GM18951 (cell line): ENCODE results near the gene CHD6.

Experiments used
- POLR2A ChIP-seq: IDR thresholded peaks from 4 replicates; pipeline ENCODE4 v1.6.1; 2011; ENCODE audit warnings: mild to moderate bottlenecking; ENCODE audit not compliant: insufficient read length, insufficient read depth; ENCODE audit errors: extremely low read depth
- in situ Hi-C: fragments of 300-500 bp; cut with MboI; formaldehyde crosslinking; loops from one replicate; pipeline ENCODE4 v1.12.0; 2022; ENCODE audit warnings: low sequenced_read_pairs, mixed read lengths, inconsistent platforms; ENCODE audit not compliant: unreplicated experiment

Gene CHD6

GRCh38 chr20:41444821-41445220 lies 173.4 kb downstream of the CHD6 start:
- TF ChIP-seq POLR2A: no peak
- in situ Hi-C loops: no loop called here

- in situ Hi-C loops: no loop called here
- no peak for TF ChIP-seq POLR2A
These were observed 174.5 kb downstream of the CHD6 start for GRCh38 chr20:41443691-41444090.

DNA sequence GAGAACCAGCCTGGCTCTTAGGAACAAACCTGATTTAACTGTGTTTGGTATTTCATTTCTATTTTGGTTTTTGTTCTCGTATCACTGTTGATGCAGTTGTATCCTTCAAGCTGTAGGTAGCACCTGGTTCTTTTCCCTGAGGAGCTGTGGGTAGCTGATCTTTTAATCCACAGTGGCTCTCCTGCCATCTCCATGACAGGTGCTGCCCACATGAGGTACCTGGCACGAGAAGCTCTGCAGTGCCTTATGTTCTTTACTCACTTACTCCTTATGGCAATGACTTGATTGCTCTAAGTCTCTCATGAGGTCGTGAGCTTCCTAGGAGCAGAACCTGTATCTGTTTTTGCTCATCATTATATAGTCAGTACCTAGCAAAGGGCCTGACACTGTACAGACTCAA lies 177.3 kb downstream of the CHD6 start:
- no peak for TF ChIP-seq POLR2A
- in situ Hi-C loops: no loop called here

DNA sequence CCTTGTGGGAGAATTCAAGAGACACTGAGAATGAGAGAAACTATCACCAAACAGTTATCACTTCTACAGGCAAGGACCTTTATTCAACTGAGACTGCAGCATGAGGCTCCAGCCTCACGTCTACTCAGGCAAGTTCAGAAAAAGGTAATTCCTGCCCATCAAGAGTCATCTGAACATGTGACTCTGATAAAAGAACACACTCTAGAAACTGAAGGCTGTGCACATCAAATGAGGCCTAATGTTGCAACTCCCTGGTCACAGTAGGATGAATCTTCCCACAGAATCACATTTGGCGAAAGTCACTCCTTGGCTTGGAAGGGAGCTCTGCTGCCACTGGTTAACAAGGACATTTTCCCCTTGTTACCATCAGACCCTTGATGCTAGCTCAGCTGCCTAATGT lies 180.3 kb downstream of the CHD6 start:
- in situ Hi-C loops: no loop called here
- no peak for TF ChIP-seq POLR2A

DNA sequence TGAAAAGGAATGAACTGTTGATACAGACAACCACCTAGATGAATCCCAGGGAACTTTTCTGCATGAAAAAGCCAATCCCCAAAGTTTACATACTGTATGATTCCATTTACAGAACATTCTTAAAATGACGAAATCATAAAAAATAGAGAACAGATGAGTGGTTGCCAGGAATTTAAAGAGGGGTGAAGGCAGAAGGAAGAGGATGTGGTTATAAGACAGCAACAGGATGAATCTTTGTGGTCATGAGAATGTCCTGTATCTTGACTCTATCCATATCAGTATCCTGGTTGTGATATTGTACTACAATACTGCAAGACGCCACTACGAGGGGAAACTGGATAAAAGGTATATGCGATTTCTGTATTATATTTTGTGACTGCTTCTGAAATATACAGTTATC lies 181.5 kb downstream of the CHD6 start:
- in situ Hi-C loops: no loop called here
- TF ChIP-seq POLR2A: no peak

DNA sequence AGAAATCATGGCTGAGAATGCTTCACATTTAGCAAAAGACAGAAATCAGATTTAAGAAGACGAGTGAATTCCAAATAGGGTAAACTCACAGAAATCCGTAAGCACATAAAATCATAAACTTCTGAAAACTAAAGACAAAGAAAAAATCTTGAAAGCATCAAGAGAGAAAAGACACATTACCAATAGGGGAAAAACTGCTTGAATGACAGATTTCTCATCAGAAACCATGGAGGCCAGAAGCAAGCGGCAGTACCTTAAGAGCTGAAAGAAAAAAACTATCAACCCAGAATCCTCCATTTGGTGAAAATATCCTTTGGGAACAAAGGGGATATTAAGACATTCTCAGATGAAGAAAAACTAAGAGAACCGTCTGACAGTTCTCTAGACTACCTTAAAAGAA lies 185.0 kb downstream of the CHD6 start:
- TF ChIP-seq POLR2A: no peak
- in situ Hi-C loops: no loop called here

GRCh38 chr20:41432746-41433145 lies 185.4 kb downstream of the CHD6 start:
- no peak for TF ChIP-seq POLR2A
- in situ Hi-C loops: no loop called here

DNA sequence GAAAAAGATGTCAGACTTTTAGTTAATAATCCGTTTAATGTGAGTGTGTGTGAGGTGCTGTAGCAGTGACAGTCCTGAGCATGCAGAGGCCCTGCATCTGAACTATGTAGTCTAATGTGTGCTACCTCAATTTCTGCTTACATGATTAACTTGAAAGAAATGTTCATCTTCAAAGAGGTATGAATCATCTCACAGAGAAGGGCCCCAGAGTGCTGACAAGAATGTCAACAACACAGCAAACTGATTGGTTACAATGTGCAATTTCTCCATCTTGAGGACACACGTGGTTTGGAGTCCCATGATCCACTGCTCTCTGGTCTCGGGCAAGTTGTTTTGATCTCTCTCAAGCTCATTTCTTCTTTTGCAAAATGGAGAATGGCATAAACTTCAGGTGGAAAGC lies 189.9 kb downstream of the CHD6 start:
- TF ChIP-seq POLR2A: no peak
- in situ Hi-C loops: no loop called here

DNA sequence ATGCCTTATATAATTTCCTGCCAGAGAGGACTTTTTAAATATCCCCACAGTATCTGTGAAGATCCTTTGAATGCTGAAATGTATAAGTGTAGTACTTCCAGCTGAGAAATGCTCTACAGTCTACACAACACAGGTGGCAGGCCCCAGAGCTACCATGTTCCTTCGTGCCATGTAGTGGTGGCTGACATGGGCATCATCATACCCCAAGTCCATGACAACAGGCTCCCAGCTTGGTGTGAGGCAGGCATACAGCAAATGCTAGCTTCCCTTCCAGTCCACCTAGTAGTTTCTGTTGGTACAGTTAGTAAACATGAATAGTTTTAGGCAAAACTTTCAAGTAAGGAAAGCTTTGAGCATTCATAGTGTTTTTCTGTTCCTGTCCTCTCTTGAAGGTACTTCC lies 190.3 kb downstream of the CHD6 start:
- TF ChIP-seq POLR2A: no peak
- in situ Hi-C loops: no loop called here

DNA sequence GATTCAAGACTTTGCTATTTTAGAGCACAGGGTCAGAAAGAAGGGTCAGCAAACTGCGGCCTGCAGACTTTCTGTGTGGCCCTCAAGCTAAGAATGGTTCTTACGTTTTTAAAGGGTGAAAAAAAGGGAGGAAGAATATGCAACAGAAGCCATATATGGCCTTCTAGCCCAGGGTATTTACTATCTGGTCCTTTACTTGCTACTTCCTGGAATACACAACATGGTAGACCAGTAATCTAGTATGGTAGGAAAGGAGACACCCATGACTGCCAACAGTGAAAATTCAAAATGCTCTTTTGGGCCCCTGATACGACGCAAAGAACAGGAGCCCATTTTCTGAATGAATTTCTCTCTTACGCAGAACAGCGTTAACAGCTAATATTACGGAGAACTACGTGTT lies 191.2 kb downstream of the CHD6 start:
- in situ Hi-C loops: no loop called here
- no peak for TF ChIP-seq POLR2A

- in situ Hi-C loops: no loop called here
- no peak for TF ChIP-seq POLR2A
These were observed 191.9 kb downstream of the CHD6 start for GRCh38 chr20:41426086-41426830.

- no peak for TF ChIP-seq POLR2A
- in situ Hi-C loops: no loop called here
These were observed 192.8 kb downstream of the CHD6 start for GRCh38 chr20:41425180-41425884.

- TF ChIP-seq POLR2A: no peak
- in situ Hi-C loops: no loop called here
These were observed 193.6 kb downstream of the CHD6 start for GRCh38 chr20:41424546-41424945.

DNA sequence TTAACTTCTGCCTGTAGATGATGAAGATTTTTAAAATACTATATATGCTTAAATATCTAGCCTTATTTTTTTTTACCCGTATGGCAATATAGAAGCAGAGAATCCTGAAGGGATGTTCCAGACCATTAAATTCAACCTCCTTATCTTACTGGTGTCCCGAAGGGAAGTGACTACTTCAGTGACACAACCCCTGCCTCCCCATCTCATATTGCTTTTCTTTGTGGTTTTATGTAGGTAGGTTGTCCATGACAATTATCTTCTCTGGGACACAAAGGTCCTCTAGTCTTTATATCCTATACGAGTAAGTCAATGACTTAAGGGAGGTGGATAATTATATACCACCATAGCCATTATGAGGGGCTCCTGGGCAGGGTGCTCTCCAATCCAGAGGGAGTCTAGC lies 194.2 kb downstream of the CHD6 start:
- in situ Hi-C loops: no loop called here
- no peak for TF ChIP-seq POLR2A
